Measurements from ENCODE around the gene P2RX4.
"Not testable (repeated sequence)": the region's sequence is repeated elsewhere in the genome, so short reads cannot be mapped to it uniquely, and the experiment has no call there.

Gene P2RX4

GRCh38 chr12:121250359-121250758 lies 40.4 kb downstream of the P2RX4 start:
- Histone ChIP-seq H3K4me3 (ENCODE audit: low read depth in 1 of 2, low read length in 2 of 2) (no peak overlapping the region), H3K9ac (ENCODE audit: low read length) (no peak overlapping the region), H3K9me3 (ENCODE audit: low read length) (no peaks in the 10 kb centered on the region), H3K36me3 (ENCODE audit: insufficient read depth, low read length) (peaks cover 58% of the 10 kb centered on the region), H3K27ac (ENCODE audit: low read depth, low read length) (no peak overlapping the region), H3K27me3 (ENCODE audit: control insufficient read depth in 1 of 2, insufficient read depth in 2 of 2, low read length in 2 of 2) (no peaks in the 10 kb centered on the region), H3K4me1 (ENCODE audit: insufficient read depth, low read length) (no peaks in the 10 kb centered on the region)

GRCh38 chr12:121251838-121252237 lies 41.9 kb downstream of the P2RX4 start:
- no peak overlapping the region for H3K4me3 ChIP-seq (ENCODE audit: low read depth in 1 of 2, low read length in 2 of 2)
- no peak overlapping the region for H3K27ac ChIP-seq (ENCODE audit: low read depth, low read length)
- peaks cover 58% of the 10 kb centered on the region for H3K36me3 ChIP-seq (ENCODE audit: insufficient read depth, low read length)
- no peak overlapping the region for H3K9ac ChIP-seq (ENCODE audit: low read length)
- H3K27me3 ChIP-seq (ENCODE audit: control insufficient read depth in 1 of 2, insufficient read depth in 2 of 2, low read length in 2 of 2) = no peaks in the 10 kb centered on the region
- H3K4me1 ChIP-seq (ENCODE audit: insufficient read depth, low read length) = no peaks in the 10 kb centered on the region
- no peaks in the 10 kb centered on the region for H3K9me3 ChIP-seq (ENCODE audit: low read length)

- Histone ChIP-seq H3K27ac (ENCODE audit: low read depth, low read length) (no peak overlapping the region), H3K36me3 (ENCODE audit: insufficient read depth, low read length) (peaks cover 53% of the 10 kb centered on the region), H3K9me3 (ENCODE audit: low read length) (no peaks in the 10 kb centered on the region), H3K4me3 (ENCODE audit: low read depth in 1 of 2, low read length in 2 of 2) (no peak overlapping the region), H3K9ac (ENCODE audit: low read length) (no peak overlapping the region), H3K4me1 (ENCODE audit: insufficient read depth, low read length) (no peaks in the 10 kb centered on the region), H3K27me3 (ENCODE audit: control insufficient read depth in 1 of 2, insufficient read depth in 2 of 2, low read length in 2 of 2) (no peaks in the 10 kb centered on the region)
Observed at GRCh38 chr12:121252712-121253345, 42.9 kb downstream of the P2RX4 start.

GRCh38 chr12:121253638-121254335 lies 43.9 kb downstream of the P2RX4 start:
- no peak overlapping the region for H3K4me3 ChIP-seq (ENCODE audit: low read depth in 1 of 2, low read length in 2 of 2)
- H3K27me3 ChIP-seq (ENCODE audit: control insufficient read depth in 1 of 2, insufficient read depth in 2 of 2, low read length in 2 of 2) = no peaks in the 10 kb centered on the region
- H3K27ac ChIP-seq (ENCODE audit: low read depth, low read length) = no peak overlapping the region
- H3K36me3 ChIP-seq (ENCODE audit: insufficient read depth, low read length) = peaks cover 43% of the 10 kb centered on the region
- no peaks in the 10 kb centered on the region for H3K9me3 ChIP-seq (ENCODE audit: low read length)
- H3K9ac ChIP-seq (ENCODE audit: low read length) = no peak overlapping the region
- H3K4me1 ChIP-seq (ENCODE audit: insufficient read depth, low read length) = no peaks in the 10 kb centered on the region

- Histone ChIP-seq H3K4me3 (ENCODE audit: low read depth in 1 of 2, low read length in 2 of 2) (no peak overlapping the region), H3K27ac (ENCODE audit: low read depth, low read length) (no peak overlapping the region), H3K36me3 (ENCODE audit: insufficient read depth, low read length) (peaks cover 41% of the 10 kb centered on the region), H3K9ac (ENCODE audit: low read length) (no peak overlapping the region), H3K27me3 (ENCODE audit: control insufficient read depth in 1 of 2, insufficient read depth in 2 of 2, low read length in 2 of 2) (no peaks in the 10 kb centered on the region), H3K4me1 (ENCODE audit: insufficient read depth, low read length) (no peaks in the 10 kb centered on the region), H3K9me3 (ENCODE audit: low read length) (no peaks in the 10 kb centered on the region)
Observed at GRCh38 chr12:121255433-121255832, 45.5 kb downstream of the P2RX4 start.

- H3K4me1 ChIP-seq (ENCODE audit: insufficient read depth, low read length); H3K4me3 ChIP-seq (ENCODE audit: low read depth in 1 of 2, low read length in 2 of 2); H3K27ac ChIP-seq (ENCODE audit: low read depth, low read length); H3K27me3 ChIP-seq (ENCODE audit: control insufficient read depth in 1 of 2, insufficient read depth in 2 of 2, low read length in 2 of 2); H3K9ac ChIP-seq (ENCODE audit: low read length); H3K9me3 ChIP-seq (ENCODE audit: low read length): not testable (repeated sequence)
- peaks cover 34% of the 10 kb centered on the region for H3K36me3 ChIP-seq (ENCODE audit: insufficient read depth, low read length)
Observed at GRCh38 chr12:121257704-121258449, 47.9 kb downstream of the P2RX4 start.

GRCh38 chr12:121259074-121259473 lies 49.1 kb downstream of the P2RX4 start:
- H3K27ac ChIP-seq (ENCODE audit: low read depth, low read length) = no peak overlapping the region
- no peaks in the 10 kb centered on the region for H3K9me3 ChIP-seq (ENCODE audit: low read length)
- H3K9ac ChIP-seq (ENCODE audit: low read length) = no peak overlapping the region
- H3K4me1 ChIP-seq (ENCODE audit: insufficient read depth, low read length) = no peaks in the 10 kb centered on the region
- H3K27me3 ChIP-seq (ENCODE audit: control insufficient read depth in 1 of 2, insufficient read depth in 2 of 2, low read length in 2 of 2) = no peaks in the 10 kb centered on the region
- H3K4me3 ChIP-seq (ENCODE audit: low read depth in 1 of 2, low read length in 2 of 2) = no peak overlapping the region
- peaks cover 38% of the 10 kb centered on the region for H3K36me3 ChIP-seq (ENCODE audit: insufficient read depth, low read length)

GRCh38 chr12:121260091-121260490 lies 50.2 kb downstream of the P2RX4 start:
- Histone ChIP-seq H3K27ac (ENCODE audit: low read depth, low read length) (no peak overlapping the region), H3K9ac (ENCODE audit: low read length) (no peak overlapping the region), H3K4me3 (ENCODE audit: low read depth in 1 of 2, low read length in 2 of 2) (no peak overlapping the region), H3K4me1 (ENCODE audit: insufficient read depth, low read length) (no peaks in the 10 kb centered on the region), H3K36me3 (ENCODE audit: insufficient read depth, low read length) (peaks cover 32% of the 10 kb centered on the region), H3K27me3 (ENCODE audit: control insufficient read depth in 1 of 2, insufficient read depth in 2 of 2, low read length in 2 of 2) (no peaks in the 10 kb centered on the region), H3K9me3 (ENCODE audit: low read length) (no peaks in the 10 kb centered on the region)

GRCh38 chr12:121261398-121261797 lies 51.5 kb downstream of the P2RX4 start:
- Histone ChIP-seq H3K36me3 (ENCODE audit: insufficient read depth, low read length) (peaks cover 32% of the 10 kb centered on the region), H3K9me3 (ENCODE audit: low read length) (no peaks in the 10 kb centered on the region), H3K4me1 (ENCODE audit: insufficient read depth, low read length) (no peaks in the 10 kb centered on the region), H3K4me3 (ENCODE audit: low read depth in 1 of 2, low read length in 2 of 2) (no peak overlapping the region), H3K27ac (ENCODE audit: low read depth, low read length) (no peak overlapping the region), H3K27me3 (ENCODE audit: control insufficient read depth in 1 of 2, insufficient read depth in 2 of 2, low read length in 2 of 2) (no peaks in the 10 kb centered on the region), H3K9ac (ENCODE audit: low read length) (no peak overlapping the region)

- no peaks in the 10 kb centered on the region for H3K4me1 ChIP-seq (ENCODE audit: insufficient read depth, low read length)
- H3K36me3 ChIP-seq (ENCODE audit: insufficient read depth, low read length) = peaks cover 28% of the 10 kb centered on the region
- no peak overlapping the region for H3K9ac ChIP-seq (ENCODE audit: low read length)
Observed at GRCh38 chr12:121263206-121263935, 53.4 kb downstream of the P2RX4 start.

GRCh38 chr12:121264135-121264534 lies 54.2 kb downstream of the P2RX4 start:
- Histone ChIP-seq H3K27ac (ENCODE audit: low read depth, low read length) (no peak overlapping the region), H3K9me3 (ENCODE audit: low read length) (no peaks in the 10 kb centered on the region), H3K9ac (ENCODE audit: low read length) (no peak overlapping the region), H3K27me3 (ENCODE audit: control insufficient read depth in 1 of 2, insufficient read depth in 2 of 2, low read length in 2 of 2) (no peaks in the 10 kb centered on the region), H3K4me1 (ENCODE audit: insufficient read depth, low read length) (no peaks in the 10 kb centered on the region), H3K36me3 (ENCODE audit: insufficient read depth, low read length) (peaks cover 36% of the 10 kb centered on the region), H3K4me3 (ENCODE audit: low read depth in 1 of 2, low read length in 2 of 2) (no peak overlapping the region)

More at GRCh38 chr12:121263206-121263935, 53.4 kb downstream of the P2RX4 start:
- Histone ChIP-seq H3K9me3 (ENCODE audit: low read length) (no peaks in the 10 kb centered on the region), H3K27ac (ENCODE audit: low read depth, low read length) (no peak overlapping the region), H3K4me3 (ENCODE audit: low read depth in 1 of 2, low read length in 2 of 2) (no peak overlapping the region), H3K27me3 (ENCODE audit: control insufficient read depth in 1 of 2, insufficient read depth in 2 of 2, low read length in 2 of 2) (no peaks in the 10 kb centered on the region)

All from muscle layer of colon (tissue), 2 donors.